ENCODE data around the gene SCARB1.

Gene SCARB1

DNA sequence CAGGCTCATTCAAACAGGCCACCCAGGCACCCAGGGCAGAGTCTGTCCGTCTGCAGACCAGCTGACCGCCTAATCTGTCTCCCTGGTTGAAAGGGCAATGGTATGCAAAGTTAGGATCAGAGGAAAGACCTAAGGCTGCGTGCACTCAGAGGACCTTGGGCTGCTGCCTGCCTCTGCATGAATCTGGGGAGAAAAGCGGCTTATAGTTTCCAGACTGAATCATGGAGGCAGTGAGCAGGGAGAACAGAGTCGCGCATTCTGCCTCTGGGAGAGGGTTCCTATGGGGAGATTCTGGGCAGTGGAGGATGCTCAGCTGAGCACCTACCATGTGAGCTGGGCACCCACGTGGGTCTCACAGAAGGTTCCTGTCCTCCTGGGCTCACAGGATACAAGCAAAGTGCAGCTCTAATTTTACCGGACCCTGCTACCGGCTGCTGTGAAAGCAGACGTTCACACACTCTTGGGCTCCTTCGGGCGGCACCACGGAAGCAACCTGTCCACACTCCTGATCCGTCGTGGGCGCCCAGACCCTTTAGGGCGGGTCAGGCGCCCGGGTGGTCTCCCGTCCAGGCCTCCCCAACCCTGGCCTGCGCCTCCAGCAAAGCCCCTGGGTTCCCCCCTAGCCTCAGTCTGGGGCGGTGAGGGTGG, 772 bp downstream of the SCARB1 start:
- Histone ChIP-seq H4K20me1 (ENCODE audit: insufficient read depth, low read length) (no peaks in the 10 kb centered on the region), H3K9ac (ENCODE audit: low read length) (peak overlapping the region; percentile 70), H3K27ac (ENCODE audit: low read length) (no peak overlapping the region), H3K4me1 (ENCODE audit: low read length) (0 out of 2 replicates have a peak, but pooled peaks cover 4% of the 10 kb centered on the region), H3F3A (ENCODE audit: insufficient read depth, low read length) (no peaks in the 10 kb centered on the region), H2AFZ (ENCODE audit: low read length) (peak overlapping the region; percentile 61), H3K36me3 (replicated peaks; ENCODE audit: insufficient read depth, low read length) (no peaks in the 10 kb centered on the region), H3K9me3 (replicated peaks; ENCODE audit: insufficient read depth, low read length) (no peaks in the 10 kb centered on the region), H3K27me3 (replicated peaks; ENCODE audit: insufficient read depth, low read length) (no peaks in the 10 kb centered on the region), H3K4me2 (ENCODE audit: low read depth, low read length) (peak overlapping the region; percentile 72), H3K9me2 (replicated peaks; ENCODE audit: insufficient read depth, low read length) (no peaks in the 10 kb centered on the region), H3K4me3 (ENCODE audit: low read length) (peak overlapping the region; percentile 74), H3K79me2 (ENCODE audit: low read length) (no peaks in the 10 kb centered on the region)
- TF ChIP-seq, protein P1, sequence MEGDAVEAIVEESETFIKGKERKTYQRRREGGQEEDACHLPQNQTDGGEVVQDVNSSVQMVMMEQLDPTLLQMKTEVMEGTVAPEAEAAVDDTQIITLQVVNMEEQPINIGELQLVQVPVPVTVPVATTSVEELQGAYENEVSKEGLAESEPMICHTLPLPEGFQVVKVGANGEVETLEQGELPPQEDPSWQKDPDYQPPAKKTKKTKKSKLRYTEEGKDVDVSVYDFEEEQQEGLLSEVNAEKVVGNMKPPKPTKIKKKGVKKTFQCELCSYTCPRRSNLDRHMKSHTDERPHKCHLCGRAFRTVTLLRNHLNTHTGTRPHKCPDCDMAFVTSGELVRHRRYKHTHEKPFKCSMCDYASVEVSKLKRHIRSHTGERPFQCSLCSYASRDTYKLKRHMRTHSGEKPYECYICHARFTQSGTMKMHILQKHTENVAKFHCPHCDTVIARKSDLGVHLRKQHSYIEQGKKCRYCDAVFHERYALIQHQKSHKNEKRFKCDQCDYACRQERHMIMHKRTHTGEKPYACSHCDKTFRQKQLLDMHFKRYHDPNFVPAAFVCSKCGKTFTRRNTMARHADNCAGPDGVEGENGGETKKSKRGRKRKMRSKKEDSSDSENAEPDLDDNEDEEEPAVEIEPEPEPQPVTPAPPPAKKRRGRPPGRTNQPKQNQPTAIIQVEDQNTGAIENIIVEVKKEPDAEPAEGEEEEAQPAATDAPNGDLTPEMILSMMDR (IDR thresholded peaks at IDR 0.05; ENCODE audit: low read length): no peak
- TF ChIP-seq EZH2 (optimal IDR thresholded peaks at IDR 0.05; ENCODE audit: low read depth, low read length) (no peak), EZH2phosphoT487 (IDR thresholded peaks at IDR 0.05; ENCODE audit: low read length) (no peak)
- peak; percentile 25 for DNase-seq

DNA sequence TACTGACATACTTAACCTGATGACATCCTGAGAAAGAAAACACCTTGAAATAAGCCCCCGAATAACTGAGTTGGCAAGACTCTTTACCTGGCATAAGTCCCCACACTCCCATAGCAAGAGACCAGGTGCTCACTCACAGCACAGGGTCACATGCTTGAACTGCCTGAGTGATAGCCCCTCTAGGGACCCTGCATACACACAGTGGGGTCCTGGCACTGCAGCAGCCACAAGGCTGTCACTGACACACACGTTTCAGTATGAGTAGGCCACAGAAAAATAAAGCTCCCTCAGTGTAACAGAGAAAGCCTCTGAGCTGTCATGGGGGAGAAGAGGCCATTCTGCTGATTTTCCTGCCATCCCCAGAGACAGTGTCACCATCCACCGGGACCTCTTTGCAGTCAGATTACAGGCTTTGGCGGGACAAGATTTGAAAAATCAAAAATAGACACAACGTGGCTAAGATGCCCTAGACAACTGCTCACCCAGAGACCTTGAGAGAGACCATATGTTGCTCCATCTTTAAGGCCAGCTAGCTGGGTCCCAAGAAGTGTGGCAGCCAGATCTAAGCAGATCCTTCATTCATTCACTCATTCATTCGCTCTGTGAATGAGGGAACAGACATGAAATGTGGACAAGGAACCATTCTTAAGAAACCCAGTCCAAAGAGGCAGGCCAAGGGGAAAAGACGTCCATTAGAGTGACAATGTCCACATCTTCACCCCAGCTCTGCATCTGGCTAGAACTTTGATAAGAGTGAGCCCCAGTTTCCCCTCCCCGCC, 1.6 kb downstream of the SCARB1 start:
- Histone ChIP-seq H3K27ac (ENCODE audit: low read length) (no peak overlapping the region), H3K9ac (ENCODE audit: low read length) (no peak overlapping the region), H2AFZ (ENCODE audit: low read length) (no peak overlapping the region), H3K27me3 (replicated peaks; ENCODE audit: insufficient read depth, low read length) (no peaks in the 10 kb centered on the region), H3K4me1 (ENCODE audit: low read length) (0 out of 2 replicates have a peak, but pooled peaks cover 4% of the 10 kb centered on the region), H3K79me2 (ENCODE audit: low read length) (no peaks in the 10 kb centered on the region), H3K36me3 (replicated peaks; ENCODE audit: insufficient read depth, low read length) (no peaks in the 10 kb centered on the region), H3K4me2 (ENCODE audit: low read depth, low read length) (no peak overlapping the region), H3K9me3 (replicated peaks; ENCODE audit: insufficient read depth, low read length) (no peaks in the 10 kb centered on the region), H3K4me3 (ENCODE audit: low read length) (peak overlapping the region; percentile 74; the same call in 1 of the 2 replicates), H3F3A (ENCODE audit: insufficient read depth, low read length) (no peaks in the 10 kb centered on the region), H4K20me1 (ENCODE audit: insufficient read depth, low read length) (no peaks in the 10 kb centered on the region), H3K9me2 (replicated peaks; ENCODE audit: insufficient read depth, low read length) (no peaks in the 10 kb centered on the region)
- DNase-seq: no peak
- TF ChIP-seq, protein P1 (IDR thresholded peaks at IDR 0.05; ENCODE audit: low read length): no peak
- TF ChIP-seq EZH2 (optimal IDR thresholded peaks at IDR 0.05; ENCODE audit: low read depth, low read length) (no peak), EZH2phosphoT487 (IDR thresholded peaks at IDR 0.05; ENCODE audit: low read length) (no peak)

DNA sequence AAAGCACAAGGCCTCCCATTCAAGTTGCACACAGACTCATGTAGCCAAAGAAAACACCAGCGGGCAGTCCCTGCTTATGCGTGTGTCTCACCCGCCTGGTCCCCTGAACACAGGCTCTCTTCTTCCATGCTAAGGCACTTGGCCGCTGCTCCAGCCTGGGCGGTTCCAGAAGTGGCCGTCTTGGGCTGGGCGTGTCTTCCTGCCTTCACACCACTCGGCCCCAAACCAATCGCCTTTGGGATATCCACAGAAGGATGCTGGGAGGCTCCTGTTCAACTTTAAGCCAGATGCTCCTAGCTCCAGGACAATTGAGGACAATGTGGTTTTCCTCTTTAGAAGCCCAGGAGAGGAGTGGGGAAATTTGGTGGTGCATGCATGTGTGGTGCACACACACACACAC, 2.2 kb downstream of the SCARB1 start:
- no peaks in the 10 kb centered on the region for H3K27me3 ChIP-seq (replicated peaks; ENCODE audit: insufficient read depth, low read length)
- no peak overlapping the region for H3K27ac ChIP-seq (ENCODE audit: low read length)
- H3K9ac ChIP-seq (ENCODE audit: low read length): no peak overlapping the region
- no peaks in the 10 kb centered on the region for H3K79me2 ChIP-seq (ENCODE audit: low read length)
- H3K4me1 ChIP-seq (ENCODE audit: low read length): 0 out of 2 replicates have a peak, but pooled peaks cover 4% of the 10 kb centered on the region
- H4K20me1 ChIP-seq (ENCODE audit: insufficient read depth, low read length): no peaks in the 10 kb centered on the region
- no peaks in the 10 kb centered on the region for H3K9me2 ChIP-seq (replicated peaks; ENCODE audit: insufficient read depth, low read length)
- DNase-seq: no peak
- H3F3A ChIP-seq (ENCODE audit: insufficient read depth, low read length): no peaks in the 10 kb centered on the region
- H3K9me3 ChIP-seq (replicated peaks; ENCODE audit: insufficient read depth, low read length): no peaks in the 10 kb centered on the region
- no peak overlapping the region for H2AFZ ChIP-seq (ENCODE audit: low read length)
- no peak overlapping the region for H3K4me3 ChIP-seq (ENCODE audit: low read length)
- no peaks in the 10 kb centered on the region for H3K36me3 ChIP-seq (replicated peaks; ENCODE audit: insufficient read depth, low read length)
- H3K4me2 ChIP-seq (ENCODE audit: low read depth, low read length): no peak overlapping the region
- TF ChIP-seq EZH2 (optimal IDR thresholded peaks at IDR 0.05; ENCODE audit: low read depth, low read length) (no peak), EZH2phosphoT487 (IDR thresholded peaks at IDR 0.05; ENCODE audit: low read length) (no peak)
- TF ChIP-seq, protein P1 (IDR thresholded peaks at IDR 0.05; ENCODE audit: low read length): no peak
